Occipital lobe (tissue), 3 donors: Measurements from ENCODE around the gene CNKSR3. TPM values are rescaled to one million over a fixed set of nuclear protein-coding genes. Genes with fewer than 3 reads are reported as not detected.
A peak's percentile ranks its signal among the peaks of the same experiment; 100 is the strongest.

ENCODE experiments used
- DNase-seq: peaks from one replicate; lab custom pipeline; 2025; lab: John Stamatoyannopoulos, UW
- small RNA-seq: library from RNA; depleted of rRNA; stranded (forward); fragments of <200 nt; gene quantifications from one replicate; pipeline ENCODE3, GENCODE V24; 2014
- total RNA-seq: library from RNA; depleted of rRNA; stranded (reverse); fragments of >200 nt; gene quantifications from one replicate; pipeline ENCODE4 v1.2.3, GENCODE V29; 2014

The CNKSR3 gene
- total RNA-seq, 1 donor from 2014 or later = 3.0 TPM

DNA sequence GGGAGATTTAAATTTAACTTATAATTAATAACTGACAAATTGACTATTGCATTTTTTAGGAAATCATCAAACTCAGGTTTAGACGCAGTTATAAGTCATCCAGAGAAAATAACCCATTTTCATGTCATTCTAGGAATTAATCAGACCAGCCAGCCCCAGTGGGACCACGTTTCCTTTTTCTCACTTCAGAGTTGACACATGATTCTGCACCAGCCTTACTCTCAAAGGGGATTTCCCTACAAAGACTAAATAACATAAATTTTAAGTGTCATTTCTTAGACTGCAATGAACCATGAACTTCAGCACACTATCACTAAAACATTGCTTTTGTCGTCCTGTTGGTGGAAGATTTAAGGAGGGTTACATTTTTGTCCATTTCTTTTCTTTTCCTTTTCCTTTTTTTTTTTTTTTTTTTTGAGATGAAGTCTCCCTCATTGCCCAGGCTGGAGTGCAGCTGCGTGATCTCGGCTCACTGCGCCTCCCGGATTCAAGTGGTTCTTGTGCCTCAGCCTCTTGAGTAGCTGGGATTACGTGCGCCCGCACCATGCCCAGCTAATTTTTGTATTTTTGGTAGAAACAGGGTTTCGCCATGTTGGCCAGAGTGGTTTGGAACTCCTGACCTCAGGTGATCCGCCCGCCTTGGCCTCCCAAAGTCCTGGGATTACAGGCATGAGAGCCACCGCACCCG lies 157.4 kb downstream of the CNKSR3 start:
- DNase-seq = no peak

DNA sequence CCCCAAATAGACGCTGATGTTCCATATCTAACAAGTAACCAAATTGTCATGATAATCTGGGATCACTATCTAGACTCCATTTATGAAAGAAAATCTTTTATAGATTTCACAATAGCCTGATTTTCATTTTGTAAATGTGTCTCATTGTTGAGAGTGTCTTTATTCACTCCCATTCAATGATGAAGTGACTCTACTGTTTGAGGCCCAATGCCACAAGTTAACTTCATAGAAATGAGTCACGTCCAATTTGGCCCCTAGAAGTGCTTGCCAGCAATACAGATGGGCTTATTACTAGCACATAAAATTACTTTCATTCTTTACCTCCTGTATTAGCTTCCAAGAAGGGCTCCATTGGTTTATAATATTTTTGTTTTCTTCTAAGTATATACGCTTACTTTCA lies 160.2 kb downstream of the CNKSR3 start:
- DNase-seq = no peak

DNA sequence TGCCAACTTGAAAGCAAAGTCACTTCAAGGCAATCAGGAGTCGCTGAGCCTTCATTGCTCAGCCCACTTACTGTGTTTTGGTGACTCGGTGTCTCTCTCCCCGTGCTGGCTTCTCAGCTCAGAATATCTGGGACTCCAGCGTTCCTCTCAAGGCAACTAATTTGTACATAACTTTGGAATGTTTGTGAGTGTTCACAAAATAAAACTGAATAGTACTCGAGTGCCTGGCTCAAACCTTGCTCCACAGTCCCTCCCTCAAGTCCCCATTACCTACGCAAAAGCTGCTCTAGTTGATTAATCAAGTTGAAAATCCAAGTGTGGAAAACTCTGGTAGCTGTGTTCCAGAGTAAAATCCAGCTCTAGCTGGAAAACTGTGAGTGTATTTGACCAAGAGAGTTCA lies 162.5 kb downstream of the CNKSR3 start:
- DNase-seq = no peak

DNA sequence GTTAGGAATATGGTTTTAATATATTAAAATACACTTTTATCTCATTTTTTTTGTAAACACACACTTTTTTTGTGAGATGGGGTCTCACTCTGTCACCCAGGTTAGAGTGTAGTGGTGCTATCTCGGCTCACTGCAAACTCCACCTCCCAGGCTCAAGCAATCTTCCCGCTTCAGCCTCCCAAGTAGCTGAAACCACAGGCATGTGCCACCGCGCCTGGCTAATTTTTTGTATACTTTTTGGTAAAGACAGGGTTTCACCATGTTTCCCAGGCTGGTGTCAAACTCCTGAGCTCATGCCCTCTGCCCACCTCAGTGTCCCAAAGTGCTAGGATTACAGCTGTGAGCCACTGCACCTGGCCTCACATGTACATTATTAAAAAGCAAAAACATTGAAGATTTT lies 164.7 kb downstream of the CNKSR3 start:
- no peak for DNase-seq

DNA sequence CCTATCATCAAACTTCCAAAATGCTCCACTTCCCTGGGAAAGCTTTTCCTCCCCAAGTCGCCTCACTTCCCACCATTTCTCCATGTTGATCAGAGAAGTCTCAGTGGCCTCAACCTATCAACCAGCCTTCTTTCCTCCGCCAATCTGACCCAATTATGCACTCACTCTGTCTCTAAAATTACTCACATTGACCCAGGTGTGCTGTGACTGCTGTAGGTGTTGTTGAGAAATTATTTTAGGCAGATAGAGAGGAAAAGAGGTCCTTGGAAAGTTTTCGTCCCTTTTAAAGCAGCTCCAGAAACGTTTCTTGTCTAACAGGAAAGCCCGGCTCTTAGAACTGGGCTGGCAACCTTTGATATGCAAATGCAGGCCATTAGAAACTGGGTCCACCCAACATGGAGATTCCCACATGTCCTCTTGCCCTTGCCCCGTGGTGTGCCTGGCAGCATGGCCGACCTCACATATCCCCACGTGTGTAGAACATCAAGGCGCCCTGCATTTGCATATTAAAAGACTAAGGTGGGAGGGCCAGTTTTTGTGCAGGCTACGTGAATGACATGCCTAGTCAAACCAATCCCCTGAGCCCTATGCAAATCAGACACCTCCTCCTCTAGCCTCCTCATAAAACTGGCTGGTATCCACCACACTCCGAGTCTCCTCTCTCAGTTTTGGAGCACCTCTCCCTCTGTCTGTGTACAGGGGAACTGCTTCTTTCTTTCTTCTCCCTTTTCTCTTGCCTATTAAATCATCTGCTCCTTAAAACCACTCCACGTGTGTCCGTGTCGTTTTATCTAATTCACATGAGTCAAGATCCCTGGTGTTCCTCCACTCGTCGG lies 166.8 kb downstream of the CNKSR3 start:
- DNase-seq = peak; percentile 21

DNA sequence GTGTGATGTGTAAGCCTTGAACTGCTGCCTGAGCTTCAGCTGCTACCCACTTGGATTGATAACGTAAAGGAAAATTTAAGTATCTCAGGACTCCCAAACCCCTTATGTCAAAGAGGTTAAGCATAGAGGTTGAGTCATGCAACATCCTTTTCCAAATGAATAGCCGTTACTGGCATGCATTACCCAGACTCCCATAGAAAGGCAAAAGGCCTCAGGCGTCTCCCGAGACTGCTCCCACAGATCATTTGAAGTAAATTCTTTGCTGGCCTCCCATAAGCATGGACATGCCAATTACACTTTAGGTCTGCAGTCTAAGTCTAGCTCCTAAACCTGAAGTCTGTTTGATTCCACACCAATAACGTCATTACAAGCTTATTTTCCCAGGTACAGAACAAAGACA lies 168.6 kb downstream of the CNKSR3 start:
- no peak for DNase-seq

DNA sequence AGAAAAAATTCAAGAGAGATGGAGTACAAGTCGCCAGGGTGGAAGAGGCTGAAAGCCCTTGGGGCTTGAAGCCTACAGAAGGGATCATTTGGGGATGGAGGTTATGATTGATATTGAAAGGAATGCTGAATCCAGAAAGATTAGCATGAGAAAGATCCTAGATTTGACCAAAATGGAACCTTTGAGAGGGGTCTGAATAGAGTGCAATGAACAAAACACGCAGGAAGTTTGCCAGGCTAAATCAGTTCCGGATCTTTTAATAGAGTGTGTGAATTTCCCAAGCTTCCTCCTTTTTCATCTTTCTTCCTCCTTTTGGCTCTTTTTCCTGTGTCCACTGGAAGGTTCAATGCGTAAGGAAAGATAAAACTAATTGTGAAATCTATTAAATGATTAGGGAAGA lies 169.1 kb downstream of the CNKSR3 start:
- no peak for DNase-seq

Small RNA genes lying within 50 kb of the gene (small RNA-seq; reads per million reads assigned to genes)
- gene AL357075.2 = not detected

Other genes starting within 250 kb of the CNKSR3 start
- 29.5 TPM for gene IPCEF1, start 153.9 kb downstream of the CNKSR3 start, total RNA-seq
- 106 TPM for gene SCAF8, start 222.7 kb upstream of the CNKSR3 start, total RNA-seq